Endothelial cell of umbilical vein (primary cell): ENCODE data around the gene ADCYAP1. TPM values are rescaled to one million over a fixed set of nuclear protein-coding genes. Genes with fewer than 3 reads are reported as not detected.

Source experiments
- BruUV-seq: library from RNA; stranded (reverse); fragments of 400-500 nt; replicated peaks from 2 replicates; lab custom pipeline; 2021; lab: Mats Ljungman, UMichigan
- CTCF ChIA-PET: fragments of 300-600, 350-600 bp; sonication (Branson Sonifier 250); formaldehyde crosslinking; loops from one replicate; lab custom pipeline; 2021; ENCODE audit warnings: antibody characterized with exemption, inconsistent platforms; lab: Charles Lee
- POLR2A ChIA-PET: fragments of 300-600, 350-600 bp; sonication (Branson Sonifier 250); formaldehyde crosslinking; loops from one replicate; lab custom pipeline; 2021; ENCODE audit warnings: antibody characterized with exemption, inconsistent platforms; lab: Charles Lee
- DNase-seq: peaks from one replicate; pipeline ENCODE4 v3.0.0-alpha.2; 2011; ENCODE audit warnings: low read depth, low spot score
- FAIRE-seq: peaks from 2 replicates; lab custom pipeline; 2011; peaks lifted over from hg19 to GRCh38; lab: Jason Lieb, UNC
- H2AFZ ChIP-seq: 2 replicates; pipeline ENCODE4 v1.6.0; 2012; ENCODE audit warnings: low read depth, low read length, control low read depth, inconsistent platforms
- H3K27ac ChIP-seq: 2 replicates; pipeline ENCODE4 v1.5.1; 2011; ENCODE audit warnings: low read depth, mild to moderate bottlenecking, control low read depth, low read length, moderate library complexity; ENCODE audit not compliant: insufficient read depth
- H3K27me3 ChIP-seq, 2 experiments: 2 replicates each; pipeline versions ENCODE4 v1.6.0 to v1.6.1; 2011; ENCODE audit warnings: low read length in 2 of 2, mixed read lengths in 1 of 2; ENCODE audit not compliant: control insufficient read depth in 2 of 2, insufficient read depth in 2 of 2
- H3K36me3 ChIP-seq, 2 experiments: 2 replicates in 1 of 2; 3 replicates in 1 of 2; pipeline ENCODE4 v1.5.1; 2011; ENCODE audit warnings: low read length in 2 of 2, mild to moderate bottlenecking in 1 of 2, moderate library complexity in 1 of 2; ENCODE audit not compliant: control insufficient read depth in 2 of 2, insufficient read depth in 2 of 2; ENCODE audit errors: extremely low read depth in 1 of 2
- H3K4me1 ChIP-seq: 3 replicates; pipeline ENCODE4 v1.5.1; 2011; ENCODE audit warnings: mild to moderate bottlenecking, low read length; ENCODE audit not compliant: control insufficient read depth, insufficient read depth; ENCODE audit errors: extremely low read depth
- H3K4me2 ChIP-seq: 2 replicates; pipeline ENCODE4 v1.6.1; 2011; ENCODE audit warnings: low read length, control low read depth, mixed read lengths; ENCODE audit not compliant: insufficient read depth
- H3K4me3 ChIP-seq, 3 experiments: fragments of 200-600 bp in 1 of 3; sonication (generic), shearing (Covaris generic) in 1 of 3; replicated peaks in 1 of 3; 2 replicates each; pipeline ENCODE4 v1.5.1; 2011 to 2016; ENCODE audit warnings: control low read depth in 3 of 3, low read length in 3 of 3, mild to moderate bottlenecking in 2 of 3, inconsistent platforms in 1 of 3, low read depth in 1 of 3, moderate library complexity in 1 of 3; ENCODE audit not compliant: insufficient read depth in 1 of 3
- H3K79me2 ChIP-seq: 2 replicates; pipeline ENCODE4 v1.6.0; 2012; ENCODE audit warnings: low read length, inconsistent platforms; ENCODE audit not compliant: control insufficient read depth, insufficient read depth
- H3K9ac ChIP-seq: replicated peaks from 2 replicates; pipeline ENCODE3; 2011; ENCODE audit warnings: low read length, control low read depth; ENCODE audit not compliant: insufficient read depth; ENCODE audit errors: extremely low read depth
- H3K9me1 ChIP-seq: replicated peaks from 3 replicates; pipeline ENCODE4 v1.6.0; 2011; ENCODE audit warnings: mild to moderate bottlenecking, low read length; ENCODE audit not compliant: control insufficient read depth, insufficient read depth; ENCODE audit errors: extremely low read depth
- H3K9me3 ChIP-seq: replicated peaks from 2 replicates; pipeline ENCODE4 v1.5.1; 2012; ENCODE audit warnings: low read length, inconsistent platforms; ENCODE audit not compliant: control insufficient read depth, insufficient read depth
- H4K20me1 ChIP-seq: replicated peaks from 2 replicates; pipeline ENCODE3; 2011; ENCODE audit warnings: mild to moderate bottlenecking, low read length; ENCODE audit not compliant: control insufficient read depth, insufficient read depth; ENCODE audit errors: extremely low read depth
- EZH2 ChIP-seq: IDR thresholded peaks from 2 replicates; pipeline ENCODE4 v1.6.1; 2012; ENCODE audit warnings: borderline replicate concordance, low read depth, mild to moderate bottlenecking, moderate library complexity, low read length, inconsistent platforms; ENCODE audit not compliant: severe bottlenecking
- FOS ChIP-seq: IDR thresholded peaks from 2 replicates; pipeline ENCODE4 v1.6.1; 2011; ENCODE audit warnings: mild to moderate bottlenecking, low read length, moderate library complexity, borderline replicate concordance; ENCODE audit not compliant: insufficient read depth
- GATA2 ChIP-seq: IDR thresholded peaks from 2 replicates; pipeline ENCODE4 v1.7.0; 2011; ENCODE audit warnings: low read depth, mild to moderate bottlenecking, moderate library complexity, mixed read lengths, low read length; ENCODE audit not compliant: insufficient read length, insufficient read depth
- JUN ChIP-seq: IDR thresholded peaks from 2 replicates; pipeline ENCODE4 v1.6.1; 2011; ENCODE audit warnings: borderline replicate concordance, low read depth; ENCODE audit not compliant: insufficient read length, insufficient read depth
- MYC ChIP-seq: IDR thresholded peaks from one replicate; pipeline ENCODE4 v1.6.1; 2011; ENCODE audit warnings: mild to moderate bottlenecking, low read depth, low read length
- POLR2A ChIP-seq: IDR thresholded peaks from 2 replicates; pipeline ENCODE4 v1.6.1; 2012; ENCODE audit warnings: low read depth, mild to moderate bottlenecking, control low read depth, low read length
- POLR2AphosphoS5 ChIP-seq: IDR thresholded peaks from 2 replicates; pipeline ENCODE4 v1.6.1; 2012; ENCODE audit warnings: low read depth, mild to moderate bottlenecking, control low read depth, low read length, moderate library complexity; ENCODE audit not compliant: insufficient read depth
- dilution Hi-C: fragments of 300-500 bp; cut with MboI; formaldehyde crosslinking; loops from one replicate; pipeline ENCODE4 v1.15.0; 2019; ENCODE audit warnings: low sequenced_read_pairs; ENCODE audit not compliant: extremely low pct_ligation_motif_present
- intact Hi-C: fragments of 100-400 bp; cut with micrococcal nuclease; formaldehyde crosslinking; loops from one replicate; pipeline ENCODE4 v1.10.0; 2022
- polyA plus RNA-seq, 4 experiments: library from polyadenylated mRNA; depleted of rRNA in 3 of 4; stranded (reverse) in 3 of 4; unstranded in 1 of 4; fragments of >200 nt; gene quantifications; 2 replicates each; pipeline versions ENCODE4 v1.2.1 to v1.2.3, GENCODE V29; 2011 to 2012; ENCODE audit warnings: missing spikeins in 1 of 4
- total RNA-seq: library from RNA; stranded (reverse); gene quantifications from 2 replicates; pipeline ENCODE4 v1.2.3, GENCODE V29; 2021
- TF ChIP-seq, protein P1 (sequence below), 2 donors: IDR thresholded peaks; 1 replicate in 1 of 2; 2 replicates in 1 of 2; pipeline ENCODE4 v1.5.1; 2011; ENCODE audit warnings: low read length in 2 of 2, mild to moderate bottlenecking in 2 of 2, moderate library complexity in 2 of 2, control low read depth in 1 of 2, inconsistent platforms in 1 of 2, low read depth in 1 of 2; ENCODE audit not compliant: insufficient read depth in 1 of 2; ENCODE audit errors: extremely low read depth in 1 of 2
- TF ChIP-seq, protein P2 (sequence below): IDR thresholded peaks from 2 replicates; pipeline ENCODE4 v1.6.1; 2011; ENCODE audit not compliant: insufficient read depth, insufficient read length

Gene ADCYAP1
- total and polyA plus RNA-seq, 2 donors (not counting 3 experiments of a cell fraction or from before 2014, with no cell fraction given) = not detected

DNA sequence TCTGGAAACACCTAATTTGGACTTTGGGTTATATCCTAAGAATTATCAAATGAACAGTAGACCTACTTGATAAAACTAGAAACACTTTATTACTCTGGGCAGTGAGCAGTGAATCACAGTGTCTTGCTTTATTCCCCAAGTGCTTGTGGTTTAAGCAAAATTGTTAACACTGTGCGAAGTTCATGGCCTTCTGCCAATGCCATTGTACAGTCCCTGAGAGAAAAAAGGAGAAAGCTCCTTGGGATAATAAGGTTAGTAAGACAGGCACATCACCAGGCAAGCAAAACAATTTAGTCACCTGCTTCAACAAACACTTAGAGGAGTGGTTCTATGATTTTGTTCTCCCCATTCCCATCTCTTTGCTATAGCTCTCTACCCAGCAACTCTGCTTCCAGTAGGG is 39.8 kb downstream of the ADCYAP1 start:
- no peak overlapping the region for H3K4me2 ChIP-seq
- dilution Hi-C loops (no loop called here), intact Hi-C loops (no loop called here)
- no peak overlapping the region for H2AFZ ChIP-seq
- DNase-seq = no peak
- H3K9me1 ChIP-seq = no peaks in the 10 kb centered on the region
- peaks cover 0 to 2% of the 10 kb centered on the region in 2 experiments for H3K27me3 ChIP-seq
- H3K36me3 ChIP-seq = no peaks in the 10 kb centered on the region
- no peaks in the 10 kb centered on the region for H3K9me3 ChIP-seq
- CTCF ChIA-PET = interaction anchor here (0.5 to 4.2 kb wide), 4 partner anchors 17 to 1598 kb away, joined by 3 to 28 read pairs (median 3); no protein-coding TSS in a partner anchor
- BruUV-seq = no TSS peak
- POLR2A ChIA-PET = no interaction called here
- no peaks in the 10 kb centered on the region for H3K4me1 ChIP-seq
- H3K4me3 ChIP-seq = no peak overlapping the region
- TF ChIP-seq POLR2A (no peak), EZH2 (no peak), FOS (no peak), GATA2 (no peak), MYC (no peak), POLR2AphosphoS5 (no peak), JUN (no peak)
- TF ChIP-seq, protein P1, sequence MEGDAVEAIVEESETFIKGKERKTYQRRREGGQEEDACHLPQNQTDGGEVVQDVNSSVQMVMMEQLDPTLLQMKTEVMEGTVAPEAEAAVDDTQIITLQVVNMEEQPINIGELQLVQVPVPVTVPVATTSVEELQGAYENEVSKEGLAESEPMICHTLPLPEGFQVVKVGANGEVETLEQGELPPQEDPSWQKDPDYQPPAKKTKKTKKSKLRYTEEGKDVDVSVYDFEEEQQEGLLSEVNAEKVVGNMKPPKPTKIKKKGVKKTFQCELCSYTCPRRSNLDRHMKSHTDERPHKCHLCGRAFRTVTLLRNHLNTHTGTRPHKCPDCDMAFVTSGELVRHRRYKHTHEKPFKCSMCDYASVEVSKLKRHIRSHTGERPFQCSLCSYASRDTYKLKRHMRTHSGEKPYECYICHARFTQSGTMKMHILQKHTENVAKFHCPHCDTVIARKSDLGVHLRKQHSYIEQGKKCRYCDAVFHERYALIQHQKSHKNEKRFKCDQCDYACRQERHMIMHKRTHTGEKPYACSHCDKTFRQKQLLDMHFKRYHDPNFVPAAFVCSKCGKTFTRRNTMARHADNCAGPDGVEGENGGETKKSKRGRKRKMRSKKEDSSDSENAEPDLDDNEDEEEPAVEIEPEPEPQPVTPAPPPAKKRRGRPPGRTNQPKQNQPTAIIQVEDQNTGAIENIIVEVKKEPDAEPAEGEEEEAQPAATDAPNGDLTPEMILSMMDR (IDR thresholded peaks at IDR 0.05; ENCODE audit: extremely low read depth in 1 of 2, insufficient read depth in 1 of 2, low read depth in 1 of 2, low read length in 2 of 2) = no peak
- TF ChIP-seq, protein P2, sequence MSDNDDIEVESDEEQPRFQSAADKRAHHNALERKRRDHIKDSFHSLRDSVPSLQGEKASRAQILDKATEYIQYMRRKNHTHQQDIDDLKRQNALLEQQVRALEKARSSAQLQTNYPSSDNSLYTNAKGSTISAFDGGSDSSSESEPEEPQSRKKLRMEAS = no peak
- no peak overlapping the region for H3K27ac ChIP-seq
- H3K9ac ChIP-seq = no peak overlapping the region
- H3K79me2 ChIP-seq = no peaks in the 10 kb centered on the region
- FAIRE-seq = no peak
- no peaks in the 10 kb centered on the region for H4K20me1 ChIP-seq
